Myocyte (in vitro differentiated cells): ENCODE data around the gene UBR2. TPM values are rescaled to one million over a fixed set of nuclear protein-coding genes. Genes with fewer than 3 reads are reported as not detected.

Experiments
- DNase-seq: peaks from one replicate; pipeline ENCODE4 v3.0.0-alpha.2; 2012; ENCODE audit warnings: low read depth
- polyA plus RNA-seq: library from polyadenylated mRNA; unstranded; fragments of >200 nt; gene quantifications from one replicate; pipeline ENCODE4 v1.2.1, GENCODE V29; 2012; ENCODE audit warnings: missing spikeins
- total RNA-seq: library from RNA; depleted of rRNA; stranded (reverse); fragments of >200 nt; gene quantifications from 2 replicates; pipeline ENCODE4 v1.2.3, GENCODE V29; 2014

UBR2 gene
- 23.7 and 26.5 TPM in 2 replicates for total RNA-seq
- 7.2 TPM for polyA plus RNA-seq

GRCh38 chr6:42563697-42564505 lies at the start of gene UBR2:
UBR2 (plus strand) TSS chr6:42564029; CDS start chr6:42564320, 291 bp downstream.
- peak; percentile 100 for DNase-seq

DNA sequence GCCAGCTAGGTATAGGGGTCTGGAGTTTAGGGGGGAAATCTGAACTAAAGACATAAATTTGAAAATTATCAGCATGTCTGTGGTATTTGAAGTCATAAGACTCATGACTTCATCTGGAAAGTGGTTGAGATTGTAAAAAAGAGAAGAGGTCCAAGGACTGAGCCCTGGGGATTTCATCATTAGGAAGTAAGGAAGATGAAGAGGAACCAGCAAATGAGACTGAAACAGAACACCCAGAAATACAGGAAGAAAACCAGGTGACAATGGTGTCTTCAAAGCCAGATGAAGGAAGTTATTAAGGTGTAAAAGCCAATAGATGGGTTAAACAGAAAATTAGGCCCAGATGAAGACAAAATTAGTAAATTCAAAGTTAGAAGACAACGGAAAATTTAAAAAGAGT lies 49.1 kb upstream of the UBR2 start:
- no peak for DNase-seq

GRCh38 chr6:42519779-42520178 lies 44.0 kb upstream of the UBR2 start:
- no peak for DNase-seq

DNA sequence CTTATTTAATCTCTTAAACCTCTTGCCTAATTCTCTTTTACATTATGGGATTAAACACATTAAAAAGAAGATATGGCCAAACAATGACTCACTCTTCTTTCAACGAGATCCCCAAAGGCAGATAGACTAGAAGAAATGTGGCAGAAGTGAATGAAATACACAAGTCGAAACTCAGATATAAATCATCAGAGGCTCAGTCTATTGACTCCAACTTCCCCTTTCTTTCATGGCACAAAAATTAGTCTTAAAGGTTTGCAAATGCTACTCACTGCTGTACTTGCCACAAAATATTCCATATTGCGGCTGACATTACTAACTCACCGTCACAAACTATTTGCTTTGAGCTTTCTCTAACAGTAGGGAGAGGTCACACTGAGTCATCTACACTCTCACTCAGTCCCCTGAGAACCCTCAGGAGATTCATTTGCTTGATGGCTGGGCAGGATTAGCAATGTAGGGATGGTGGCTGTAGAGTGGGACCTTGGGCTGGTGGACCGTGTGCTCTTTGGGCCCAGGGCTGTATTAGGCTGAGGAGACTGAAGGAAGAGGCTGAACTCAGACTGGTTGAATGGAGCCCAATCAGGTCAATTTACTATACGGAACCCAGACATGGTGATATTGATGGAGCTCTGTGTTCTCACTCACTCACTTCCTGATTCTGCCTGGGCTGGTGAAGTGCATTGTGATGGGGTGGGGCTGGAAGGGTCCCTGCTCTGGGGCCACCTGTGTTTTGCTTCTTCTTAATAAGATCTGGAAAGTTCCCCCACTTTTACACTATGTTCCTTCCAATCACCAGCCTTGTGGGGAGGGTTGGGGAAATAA lies 42.8 kb upstream of the UBR2 start:
- peak; percentile 10 for DNase-seq

DNA sequence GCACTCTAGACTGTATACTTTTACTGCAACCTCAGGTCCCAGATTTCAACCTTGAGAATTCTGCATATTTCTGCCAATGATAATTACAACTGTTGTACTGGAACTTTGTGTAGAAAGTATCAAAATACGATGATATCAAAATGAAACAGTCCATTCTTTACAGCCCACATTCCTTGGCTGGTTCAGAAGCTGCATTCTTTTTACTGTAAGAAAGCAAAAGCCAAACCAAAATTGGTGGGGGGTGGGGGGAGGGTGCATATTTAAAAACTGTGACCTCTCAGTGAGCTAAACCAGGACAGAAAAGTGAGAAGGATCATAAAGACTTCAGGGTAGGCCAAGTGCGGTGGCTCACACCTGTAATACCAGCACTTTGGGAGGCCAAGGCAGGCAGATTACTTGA lies 41.8 kb upstream of the UBR2 start:
- DNase-seq = no peak

DNA sequence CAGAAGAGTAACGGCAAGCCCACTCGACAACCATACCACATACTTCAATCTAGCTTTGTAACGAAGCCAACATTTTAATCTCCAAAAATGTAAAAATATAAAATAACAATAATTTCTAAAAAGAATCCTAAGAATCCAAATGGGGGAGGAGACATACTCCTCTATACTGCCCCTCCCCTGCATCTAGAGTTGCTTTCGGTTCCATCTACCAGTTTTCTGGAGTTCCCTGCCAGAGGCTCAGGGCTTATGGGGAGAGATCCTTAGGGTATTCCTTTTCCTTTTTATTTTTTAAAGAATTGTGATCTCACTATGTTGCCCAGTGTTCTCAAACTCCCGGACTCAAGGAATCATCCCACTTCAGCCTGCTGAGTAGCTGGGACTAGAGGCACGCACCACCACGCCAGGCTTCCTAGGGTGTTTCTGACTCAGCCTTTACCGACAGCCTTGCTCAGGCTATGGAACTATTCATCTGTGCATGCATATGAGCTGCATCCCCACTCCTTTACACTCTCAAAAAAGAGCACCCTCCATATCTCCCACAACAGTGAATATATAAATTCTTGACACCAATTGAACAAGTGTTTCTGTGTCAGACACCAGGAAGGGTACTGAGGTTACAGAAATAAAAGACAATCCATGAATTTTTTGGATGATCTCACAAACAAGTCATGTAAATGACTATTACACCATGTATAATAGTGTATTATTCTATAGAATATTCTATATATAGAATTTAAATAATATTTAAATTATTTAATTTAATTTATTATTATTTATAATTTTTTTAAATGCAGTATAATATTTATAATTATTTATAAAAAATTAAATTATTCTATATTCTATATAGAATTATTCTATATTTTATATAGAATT lies 40.7 kb upstream of the UBR2 start:
- no peak for DNase-seq

- DNase-seq = no peak
Observed at GRCh38 chr6:42525206-42525605, 38.6 kb upstream of the UBR2 start.

- no peak for DNase-seq
Observed at GRCh38 chr6:42526616-42527015, 37.2 kb upstream of the UBR2 start.

DNA sequence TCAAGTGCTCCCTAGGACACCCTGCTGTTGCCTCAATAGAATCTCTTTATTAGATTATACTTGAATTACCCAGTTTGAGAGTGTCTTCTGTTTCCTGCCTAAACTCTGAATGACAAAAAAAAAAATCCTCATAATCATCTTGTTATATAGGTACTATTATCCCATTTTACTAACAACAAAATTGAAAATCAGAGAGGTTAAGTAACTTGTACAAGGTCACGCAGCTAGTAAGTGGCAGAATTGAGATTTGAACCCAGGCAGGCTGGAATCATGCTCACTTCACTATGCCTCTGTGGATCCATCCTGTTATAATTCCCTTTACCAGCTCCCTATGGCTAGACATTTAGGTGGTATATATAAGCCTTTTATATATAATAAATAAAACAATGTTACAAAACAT lies 36.6 kb upstream of the UBR2 start:
- DNase-seq = no peak

GRCh38 chr6:42530296-42530695 lies 33.5 kb upstream of the UBR2 start:
- DNase-seq = no peak

DNA sequence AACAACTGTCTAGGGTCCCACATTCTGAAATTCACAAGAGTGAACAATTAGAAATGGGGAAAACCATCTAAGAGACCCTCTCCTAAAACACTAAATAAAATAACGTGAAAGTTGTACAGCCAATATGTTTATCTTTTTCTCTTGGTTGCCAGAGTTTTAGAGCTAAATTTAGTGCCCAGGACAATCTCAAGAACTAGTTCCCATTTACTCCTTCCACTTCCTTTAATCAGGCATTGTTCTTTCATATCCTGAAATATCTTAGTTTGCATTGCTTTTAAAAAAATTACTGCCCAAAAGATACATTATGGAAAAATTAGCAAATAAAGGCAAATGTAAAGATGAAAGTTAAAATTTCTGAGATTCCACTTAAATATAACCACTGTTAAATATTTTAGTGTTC lies 33.1 kb upstream of the UBR2 start:
- DNase-seq = no peak

DNA sequence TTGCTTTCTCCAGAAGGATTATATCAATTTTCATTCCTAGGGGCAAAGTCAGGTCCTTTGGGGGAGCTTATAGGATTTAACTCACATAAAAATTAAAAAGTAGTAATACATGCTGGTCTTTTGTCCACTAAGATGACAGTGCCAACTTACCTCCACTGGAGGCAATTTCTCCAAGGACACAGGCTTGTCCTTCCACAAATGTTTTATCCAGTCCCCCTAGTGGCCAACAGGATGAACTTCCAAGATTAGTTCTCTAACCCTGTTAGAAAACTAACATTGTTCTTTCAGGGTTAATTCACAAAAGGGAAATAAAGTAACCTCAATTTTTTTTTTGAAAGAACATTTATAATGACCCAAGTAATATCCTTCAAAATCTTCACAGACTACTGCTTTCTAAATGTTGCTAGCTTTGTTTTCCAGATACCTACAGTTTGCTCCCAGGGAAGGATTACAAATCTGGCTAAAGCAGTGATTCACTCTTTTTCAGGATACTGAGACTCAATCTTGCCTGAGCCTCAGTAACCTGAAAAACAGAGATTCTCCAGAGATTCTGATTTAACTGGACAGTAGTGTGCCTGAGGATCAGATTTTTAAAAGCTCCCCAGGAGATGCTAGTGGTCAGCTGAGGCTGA lies 31.7 kb upstream of the UBR2 start:
- peak; percentile 67 for DNase-seq

DNA sequence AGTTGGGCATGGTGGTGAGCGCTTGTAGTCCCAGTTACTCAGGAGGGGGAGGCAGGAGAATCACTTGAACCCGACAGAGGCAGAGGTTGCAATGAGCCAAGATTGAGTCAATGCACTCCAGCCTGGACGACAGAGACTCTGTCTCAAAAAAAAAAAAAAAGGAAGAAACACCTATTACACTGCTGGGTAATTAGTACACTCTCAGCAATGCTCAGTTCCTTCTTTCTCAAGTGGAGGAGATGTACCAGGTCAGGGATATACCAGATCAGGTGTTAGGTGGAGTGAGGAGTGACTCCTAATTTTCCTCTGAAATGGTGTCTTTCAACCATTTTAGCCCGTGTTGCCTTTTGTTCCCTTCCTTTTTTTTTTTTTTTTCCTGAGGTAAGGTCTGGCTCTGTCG lies 30.0 kb upstream of the UBR2 start:
- DNase-seq = no peak

- no peak for DNase-seq
Observed at GRCh38 chr6:42537536-42537935, 26.3 kb upstream of the UBR2 start.

DNA sequence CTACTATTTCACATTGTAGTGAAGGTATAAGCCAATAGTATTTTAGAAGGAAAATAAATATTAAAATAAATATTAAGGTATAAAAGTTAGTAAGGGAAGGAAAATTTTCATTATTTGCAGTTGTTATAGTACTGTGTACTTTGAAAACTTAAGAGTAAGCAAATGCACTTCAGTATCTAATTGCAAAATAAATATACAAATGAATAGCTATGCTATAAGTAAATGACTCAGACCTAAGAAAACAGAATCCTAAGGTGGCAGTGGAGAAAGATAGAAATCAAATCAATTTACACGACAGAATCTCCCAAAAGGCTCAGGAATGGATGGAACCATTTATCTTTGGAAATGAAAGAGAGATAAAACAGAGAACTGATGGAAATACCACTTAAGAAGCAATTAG lies 24.7 kb upstream of the UBR2 start:
- DNase-seq = no peak

- DNase-seq = no peak
Observed at GRCh38 chr6:42545226-42545773, 18.5 kb upstream of the UBR2 start.

GRCh38 chr6:42547407-42548329 lies 16.2 kb upstream of the UBR2 start:
- peak; percentile 86 for DNase-seq

DNA sequence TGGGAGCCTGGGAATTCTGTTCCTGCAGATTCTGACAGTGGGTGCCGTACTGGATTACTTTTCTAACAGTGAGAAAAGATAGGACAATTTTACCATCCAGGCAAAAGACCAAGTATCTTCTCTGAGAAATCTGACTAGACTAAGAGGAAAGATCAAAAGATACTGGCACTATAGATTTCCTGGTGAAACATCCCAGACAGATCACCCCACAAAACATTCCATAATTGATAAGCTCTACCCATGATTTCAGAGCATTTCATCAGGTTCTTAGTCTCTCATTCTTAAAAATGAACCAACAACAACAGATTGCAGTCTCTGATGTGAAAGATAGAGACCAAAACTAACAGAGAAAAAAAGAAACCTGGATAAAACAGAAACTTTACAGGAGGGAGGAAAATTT lies 13.6 kb upstream of the UBR2 start:
- no peak for DNase-seq

- DNase-seq = no peak
Observed at GRCh38 chr6:42551217-42551616, 12.6 kb upstream of the UBR2 start.

DNA sequence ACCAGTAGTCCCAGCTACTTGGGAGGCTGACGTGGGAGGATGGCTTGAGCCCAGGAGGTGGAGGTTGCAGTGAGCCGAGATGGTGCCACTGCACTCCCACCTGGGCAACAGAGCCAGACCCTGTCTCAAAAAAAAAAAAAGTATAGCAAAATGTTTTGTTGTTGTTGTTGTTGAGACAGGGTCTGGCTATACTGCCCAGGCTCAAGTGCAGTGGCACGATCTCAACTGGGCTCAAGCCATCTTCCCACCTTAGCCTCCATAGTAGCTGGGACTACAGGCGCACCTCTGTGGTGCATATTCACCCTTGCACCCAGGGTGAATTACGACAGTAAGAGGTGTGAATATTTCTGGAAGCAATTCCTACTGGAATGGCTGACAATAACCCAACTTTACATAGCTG lies 11.4 kb upstream of the UBR2 start:
- DNase-seq = no peak
